Measurements from ENCODE around the gene TTLL6.

The TTLL6 gene

GRCh38 chr17:48723423-48724250, 93.4 kb downstream of the TTLL6 start:
- Histone ChIP-seq H3K4me3 (ENCODE audit: low read depth in 1 of 2, low read length in 1 of 2) (no peak overlapping the region), H3K9me3 (no peaks in the 10 kb centered on the region), H3K36me3 (no peaks in the 10 kb centered on the region), H3K27me3 (peaks cover 100% of the 10 kb centered on the region), H3K27ac (no peak overlapping the region), H3K4me1 (ENCODE audit: control insufficient read depth in 1 of 2, insufficient read depth in 1 of 2, low read depth in 1 of 2, low read length in 1 of 2) (peaks cover 0 to 11% of the 10 kb centered on the region in 2 experiments)
- TF ChIP-seq CTCF (IDR thresholded peaks at IDR 0.05) = no peak

- H3K27ac ChIP-seq = no peak within 1 kb of the TSS
- H3K9me3 ChIP-seq = no peaks in the 10 kb centered on the region
- peaks cover 100% of the 10 kb centered on the region for H3K27me3 ChIP-seq
- peaks cover 0 to 11% of the 10 kb centered on the region in 2 experiments for H3K4me1 ChIP-seq (ENCODE audit: control insufficient read depth in 1 of 2, insufficient read depth in 1 of 2, low read depth in 1 of 2, low read length in 1 of 2)
- H3K4me3 ChIP-seq (ENCODE audit: low read depth in 1 of 2, low read length in 1 of 2) = no peak within 1 kb of the TSS
- TF ChIP-seq CTCF (IDR thresholded peaks at IDR 0.05) = no peak
- H3K36me3 ChIP-seq = no peaks in the 10 kb centered on the region
These were observed 94.1 kb downstream of the TTLL6 start, which contains the start of gene PRAC2 for GRCh38 chr17:48722915-48723422. Gene PRAC2 (plus strand): TSS chr17:48723185. CDS start chr17:48724411, 1,226 bp downstream.

- no peaks in the 10 kb centered on the region for H3K9me3 ChIP-seq
- H3K4me3 ChIP-seq (ENCODE audit: low read depth in 1 of 2, low read length in 1 of 2) = no peak within 1 kb of the TSS
- H3K27ac ChIP-seq = no peak within 1 kb of the TSS
- peaks cover 100% of the 10 kb centered on the region for H3K27me3 ChIP-seq
- peaks cover 0 to 11% of the 10 kb centered on the region in 2 experiments for H3K4me1 ChIP-seq (ENCODE audit: control insufficient read depth in 1 of 2, insufficient read depth in 1 of 2, low read depth in 1 of 2, low read length in 1 of 2)
- TF ChIP-seq CTCF (IDR thresholded peaks at IDR 0.05) = no peak
- H3K36me3 ChIP-seq = no peaks in the 10 kb centered on the region
These were observed 94.7 kb downstream of the TTLL6 start, which contains the start of gene PRAC1 for GRCh38 chr17:48722201-48722907. Gene PRAC1 (minus strand): TSS chr17:48722518. CDS start chr17:48722392, 126 bp downstream.

GRCh38 chr17:48721009-48721402, 96.0 kb downstream of the TTLL6 start:
- Histone ChIP-seq H3K27me3 (peaks cover 100% of the 10 kb centered on the region), H3K4me3 (ENCODE audit: low read depth in 1 of 2, low read length in 1 of 2) (no peak overlapping the region), H3K4me1 (ENCODE audit: control insufficient read depth in 1 of 2, insufficient read depth in 1 of 2, low read depth in 1 of 2, low read length in 1 of 2) (peaks cover 0 to 11% of the 10 kb centered on the region in 2 experiments), H3K36me3 (no peaks in the 10 kb centered on the region), H3K27ac (no peak overlapping the region), H3K9me3 (no peaks in the 10 kb centered on the region)
- TF ChIP-seq CTCF (IDR thresholded peaks at IDR 0.05) = no peak

- Histone ChIP-seq H3K27me3 (peaks cover 100% of the 10 kb centered on the region), H3K27ac (no peak overlapping the region), H3K4me1 (ENCODE audit: control insufficient read depth in 1 of 2, insufficient read depth in 1 of 2, low read depth in 1 of 2, low read length in 1 of 2) (peaks cover 0 to 11% of the 10 kb centered on the region in 2 experiments), H3K4me3 (ENCODE audit: low read depth in 1 of 2, low read length in 1 of 2) (no peak overlapping the region), H3K36me3 (no peaks in the 10 kb centered on the region), H3K9me3 (no peaks in the 10 kb centered on the region)
- TF ChIP-seq CTCF (IDR thresholded peaks at IDR 0.05) = no peak
These were observed 96.6 kb downstream of the TTLL6 start for GRCh38 chr17:48720266-48721008.
